ENCODE results near the gene FMN2. TPM values are rescaled to one million over a fixed set of nuclear protein-coding genes. Genes with fewer than 3 reads are reported as not detected.

The FMN2 gene
- polyA plus RNA-seq, 3 donors, result not detected

DNA sequence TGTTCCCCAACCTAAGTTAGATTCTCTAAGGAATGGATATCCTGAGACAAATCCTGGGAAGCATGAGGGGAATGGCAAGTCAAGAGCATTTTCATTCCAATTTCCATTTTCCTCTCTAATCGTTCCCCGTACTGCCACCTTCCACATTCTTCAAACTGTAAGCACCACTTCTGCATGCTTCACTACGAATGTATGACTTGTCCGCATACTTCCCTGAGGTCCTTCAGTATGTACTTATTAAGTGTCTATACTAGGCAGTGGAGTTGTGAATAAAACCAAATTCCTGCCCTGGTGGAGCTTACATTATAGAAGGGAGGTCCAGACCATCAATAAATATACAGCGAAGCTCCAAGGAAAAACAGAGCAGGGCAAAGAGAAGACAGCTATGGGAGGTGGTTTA lies 365.5 kb downstream of the FMN2 start:
- H3K9me3 ChIP-seq (replicated peaks in 1 of 2; ENCODE audit: control insufficient read depth in 1 of 2, insufficient read depth in 1 of 2, low read length in 2 of 2), result no peaks in the 10 kb centered on the region
- H3K4me3 Mint-ChIP-seq, result no peak overlapping the region
- H3K9me3 Mint-ChIP-seq, result peaks cover 0 to 3% (median 0%) of the 10 kb centered on the region in 7 donors
- no peaks in the 10 kb centered on the region for H3K36me3 Mint-ChIP-seq
- H3K4me2 ChIP-seq (replicated peaks; ENCODE audit: extremely low read depth, low read length, poor library complexity, severe bottlenecking), result no peak overlapping the region
- peaks cover 0 to 2% (median 1%) of the 10 kb centered on the region in 3 donors for H3K27me3 Mint-ChIP-seq (ENCODE audit: low read depth in 3 of 3)
- no CpG with 5 or more reads among the region's 5 CpGs for WGBS (ENCODE audit: insufficient coverage)
- H3K4me1 ChIP-seq (ENCODE audit: control insufficient read depth in 1 of 2, insufficient read depth in 2 of 2, low read length in 2 of 2), result no peaks in the 10 kb centered on the region
- no peak overlapping the region for H2AFZ ChIP-seq (ENCODE audit: insufficient read depth, low read depth, low read length, poor library complexity, severe bottlenecking)
- H3K9ac ChIP-seq (ENCODE audit: insufficient read depth, low read length, poor library complexity, severe bottlenecking), result no peak overlapping the region
- H3K27ac ChIP-seq (ENCODE audit: low read depth in 1 of 2, low read length in 2 of 2), result no peak overlapping the region
- H3K36me3 ChIP-seq (replicated peaks in 1 of 2; ENCODE audit: control insufficient read depth in 1 of 2, insufficient read depth in 2 of 2, low read length in 2 of 2), result no peaks in the 10 kb centered on the region
- H4K20me1 ChIP-seq (ENCODE audit: insufficient read depth, low read length), result no peaks in the 10 kb centered on the region
- no peak for DNase-seq
- H3K4me3 ChIP-seq (replicated peaks in 1 of 3; ENCODE audit: low read depth in 2 of 3, low read length in 3 of 3), result no peak overlapping the region
- H3K27ac Mint-ChIP-seq, result no peak overlapping the region
- H3K79me2 ChIP-seq (ENCODE audit: insufficient read depth, low read length), result no peaks in the 10 kb centered on the region
- no peaks in the 10 kb centered on the region for H3K4me1 Mint-ChIP-seq
- no peaks in the 10 kb centered on the region for H3K27me3 ChIP-seq (ENCODE audit: control insufficient read depth in 2 of 2, insufficient read depth in 2 of 2, low read length in 2 of 2)
- intact Hi-C loops (cut with micrococcal nuclease), result no loop called here
- TF ChIP-seq, protein P1, sequence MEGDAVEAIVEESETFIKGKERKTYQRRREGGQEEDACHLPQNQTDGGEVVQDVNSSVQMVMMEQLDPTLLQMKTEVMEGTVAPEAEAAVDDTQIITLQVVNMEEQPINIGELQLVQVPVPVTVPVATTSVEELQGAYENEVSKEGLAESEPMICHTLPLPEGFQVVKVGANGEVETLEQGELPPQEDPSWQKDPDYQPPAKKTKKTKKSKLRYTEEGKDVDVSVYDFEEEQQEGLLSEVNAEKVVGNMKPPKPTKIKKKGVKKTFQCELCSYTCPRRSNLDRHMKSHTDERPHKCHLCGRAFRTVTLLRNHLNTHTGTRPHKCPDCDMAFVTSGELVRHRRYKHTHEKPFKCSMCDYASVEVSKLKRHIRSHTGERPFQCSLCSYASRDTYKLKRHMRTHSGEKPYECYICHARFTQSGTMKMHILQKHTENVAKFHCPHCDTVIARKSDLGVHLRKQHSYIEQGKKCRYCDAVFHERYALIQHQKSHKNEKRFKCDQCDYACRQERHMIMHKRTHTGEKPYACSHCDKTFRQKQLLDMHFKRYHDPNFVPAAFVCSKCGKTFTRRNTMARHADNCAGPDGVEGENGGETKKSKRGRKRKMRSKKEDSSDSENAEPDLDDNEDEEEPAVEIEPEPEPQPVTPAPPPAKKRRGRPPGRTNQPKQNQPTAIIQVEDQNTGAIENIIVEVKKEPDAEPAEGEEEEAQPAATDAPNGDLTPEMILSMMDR (IDR thresholded peaks at IDR 0.05), result no peak

DNA sequence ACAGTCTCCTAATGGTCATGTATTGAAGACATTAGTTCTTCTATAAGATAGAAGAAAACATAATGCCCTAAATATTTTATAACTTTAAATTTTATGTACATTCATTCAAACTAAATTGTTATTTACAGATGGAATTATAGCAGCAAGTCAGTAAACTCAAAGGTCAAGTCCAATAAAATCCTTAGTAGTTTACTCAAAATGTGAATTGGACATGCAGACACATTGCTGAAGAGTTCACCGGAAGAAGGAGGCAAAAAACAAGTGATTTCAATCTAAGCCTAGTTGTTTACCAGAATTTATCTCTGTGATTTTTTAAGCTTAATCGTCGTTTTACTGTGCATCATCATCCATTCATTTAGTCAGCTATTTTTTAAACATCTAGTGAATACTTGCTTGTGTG lies 370.6 kb downstream of the FMN2 start:
- Histone ChIP-seq H3K27me3 (ENCODE audit: control insufficient read depth in 2 of 2, insufficient read depth in 2 of 2, low read length in 2 of 2) (no peaks in the 10 kb centered on the region), H3K9me3 (replicated peaks in 1 of 2; ENCODE audit: control insufficient read depth in 1 of 2, insufficient read depth in 1 of 2, low read length in 2 of 2) (no peaks in the 10 kb centered on the region), H3K27ac (ENCODE audit: low read depth in 1 of 2, low read length in 2 of 2) (no peak overlapping the region), H3K9ac (ENCODE audit: insufficient read depth, low read length, poor library complexity, severe bottlenecking) (no peak overlapping the region), H3K36me3 (replicated peaks in 1 of 2; ENCODE audit: control insufficient read depth in 1 of 2, insufficient read depth in 2 of 2, low read length in 2 of 2) (no peaks in the 10 kb centered on the region), H4K20me1 (ENCODE audit: insufficient read depth, low read length) (no peaks in the 10 kb centered on the region), H3K4me2 (replicated peaks; ENCODE audit: extremely low read depth, low read length, poor library complexity, severe bottlenecking) (no peak overlapping the region), H3K4me1 (ENCODE audit: control insufficient read depth in 1 of 2, insufficient read depth in 2 of 2, low read length in 2 of 2) (no peaks in the 10 kb centered on the region), H3K4me3 (replicated peaks in 1 of 3; ENCODE audit: low read depth in 2 of 3, low read length in 3 of 3) (no peak overlapping the region), H2AFZ (ENCODE audit: insufficient read depth, low read depth, low read length, poor library complexity, severe bottlenecking) (no peak overlapping the region), H3K79me2 (ENCODE audit: insufficient read depth, low read length) (no peaks in the 10 kb centered on the region)
- Mint-ChIP-seq H3K4me3 (no peak overlapping the region), H3K4me1 (no peaks in the 10 kb centered on the region), H3K36me3 (no peaks in the 10 kb centered on the region), H3K27me3 (ENCODE audit: low read depth in 3 of 3) (peaks cover 0 to 1% (median 0%) of the 10 kb centered on the region in 3 donors), H3K9me3 (no peaks in the 10 kb centered on the region), H3K27ac (no peak overlapping the region)
- no peak for DNase-seq
- intact Hi-C loops (cut with micrococcal nuclease), result no loop called here
- TF ChIP-seq, protein P1 (IDR thresholded peaks at IDR 0.05), result no peak
- WGBS (ENCODE audit: insufficient coverage), result 100% methylated on average over 1 of the region's 3 CpGs
